SU-DHL-6 (cell line): Measurements from ENCODE around the gene SLC2A8.

ENCODE experiments used
- H2AFZ ChIP-seq: fragments of 200-600 bp; sonication (generic); 2 replicates; pipeline ENCODE4 v1.6.1; 2014; ENCODE audit warnings: low read depth, mild to moderate bottlenecking, moderate library complexity, mixed read lengths, antibody characterized with exemption, low read length; ENCODE audit not compliant: severe bottlenecking
- H3F3A ChIP-seq: fragments of 200-600 bp; shearing (Covaris generic); 2 replicates; pipeline ENCODE4 v1.6.0; 2016; ENCODE audit warnings: antibody characterized with exemption, mild to moderate bottlenecking; ENCODE audit not compliant: insufficient read depth
- H3K27ac ChIP-seq: fragments of 200-600 bp; sonication (generic); 2 replicates; pipeline ENCODE4 v1.5.1; 2016; ENCODE audit warnings: low read depth, mild to moderate bottlenecking, low read length, moderate library complexity, mixed read lengths
- H3K27me3 ChIP-seq: fragments of 200-600 bp; sonication (generic), shearing (Covaris generic); 2 replicates; pipeline ENCODE4 v1.6.0; 2014; ENCODE audit warnings: mild to moderate bottlenecking, low read length
- H3K36me3 ChIP-seq: fragments of 200-600 bp; sonication (generic); 2 replicates; pipeline ENCODE4 v1.6.1; 2014; ENCODE audit warnings: mild to moderate bottlenecking, low read length, mixed read lengths
- H3K4me2 ChIP-seq: fragments of 300-600, 200-600 bp; shearing (Covaris generic), sonication (generic); 2 replicates; pipeline ENCODE4 v1.6.0; 2014; ENCODE audit warnings: low read length, low read depth, mild to moderate bottlenecking; ENCODE audit not compliant: poor library complexity, severe bottlenecking
- H3K4me3 ChIP-seq: fragments of 200-600 bp; sonication (generic); 2 replicates; pipeline ENCODE4 v1.5.1; 2014; ENCODE audit warnings: antibody characterized with exemption, low read length, mild to moderate bottlenecking, mixed read lengths; ENCODE audit not compliant: insufficient read depth, poor library complexity, severe bottlenecking
- H3K79me2 ChIP-seq: fragments of 200-600 bp; sonication (generic); 2 replicates; pipeline ENCODE4 v1.6.1; 2014; ENCODE audit warnings: mild to moderate bottlenecking, low read length, moderate library complexity; ENCODE audit not compliant: insufficient read depth
- H3K9ac ChIP-seq: fragments of 200-600 bp; sonication (generic); 2 replicates; pipeline ENCODE4 v1.7.0; 2014; ENCODE audit warnings: mild to moderate bottlenecking, low read length
- H3K9me2 ChIP-seq: fragments of 200-600 bp; sonication (generic); replicated peaks from 2 replicates; pipeline ENCODE4 v1.6.1; 2014; ENCODE audit warnings: low read length; ENCODE audit not compliant: insufficient read depth
- H3K9me3 ChIP-seq: fragments of 200-600 bp; sonication (generic); 2 replicates; pipeline ENCODE4 v1.6.1; 2014; ENCODE audit warnings: low read length, mixed read lengths; ENCODE audit not compliant: insufficient read depth
- H4K20me1 ChIP-seq: fragments of 200-600 bp; sonication (generic); 2 replicates; pipeline ENCODE4 v1.6.1; 2014; ENCODE audit warnings: low read depth, mild to moderate bottlenecking, antibody characterized with exemption, low read length, moderate library complexity, mixed read lengths
- CTCF ChIP-seq: fragments of 200-600 bp; sonication (generic); IDR thresholded peaks from one replicate; pipeline ENCODE4 v1.5.1; 2017; ENCODE audit warnings: antibody characterized with exemption, mild to moderate bottlenecking, low read length, moderate library complexity; ENCODE audit not compliant: insufficient read depth, poor library complexity, severe bottlenecking
- EZH2phosphoT487 ChIP-seq: fragments of 200-600 bp; sonication (generic), shearing (Covaris generic); conservative IDR thresholded peaks from 2 replicates; pipeline ENCODE4 v1.6.1; 2018; ENCODE audit warnings: mild to moderate bottlenecking, antibody characterized with exemption, low read length, moderate library complexity, mixed read lengths

SLC2A8 gene

GRCh38 chr9:127450243-127450760 is 53.3 kb downstream of the SLC2A8 start:
- Histone ChIP-seq H4K20me1 (peaks cover 11% of the 10 kb centered on the region; the same call in 1 of the 2 replicates), H3K79me2 (peaks cover 25% of the 10 kb centered on the region), H3K27ac (peak overlapping the region; percentile 91), H3F3A (peaks cover 55% of the 10 kb centered on the region), H3K9me3 (no peaks in the 10 kb centered on the region), H3K36me3 (peaks cover 38% of the 10 kb centered on the region), H3K4me2 (peak overlapping the region; percentile 79), H2AFZ (no peak overlapping the region), H3K27me3 (no peaks in the 10 kb centered on the region), H3K9me2 (no peaks in the 10 kb centered on the region), H3K9ac (peak overlapping the region; percentile 97), H3K4me3 (peak overlapping the region; percentile 63)
- TF ChIP-seq EZH2phosphoT487 = no peak
- no peak for TF ChIP-seq CTCF

DNA sequence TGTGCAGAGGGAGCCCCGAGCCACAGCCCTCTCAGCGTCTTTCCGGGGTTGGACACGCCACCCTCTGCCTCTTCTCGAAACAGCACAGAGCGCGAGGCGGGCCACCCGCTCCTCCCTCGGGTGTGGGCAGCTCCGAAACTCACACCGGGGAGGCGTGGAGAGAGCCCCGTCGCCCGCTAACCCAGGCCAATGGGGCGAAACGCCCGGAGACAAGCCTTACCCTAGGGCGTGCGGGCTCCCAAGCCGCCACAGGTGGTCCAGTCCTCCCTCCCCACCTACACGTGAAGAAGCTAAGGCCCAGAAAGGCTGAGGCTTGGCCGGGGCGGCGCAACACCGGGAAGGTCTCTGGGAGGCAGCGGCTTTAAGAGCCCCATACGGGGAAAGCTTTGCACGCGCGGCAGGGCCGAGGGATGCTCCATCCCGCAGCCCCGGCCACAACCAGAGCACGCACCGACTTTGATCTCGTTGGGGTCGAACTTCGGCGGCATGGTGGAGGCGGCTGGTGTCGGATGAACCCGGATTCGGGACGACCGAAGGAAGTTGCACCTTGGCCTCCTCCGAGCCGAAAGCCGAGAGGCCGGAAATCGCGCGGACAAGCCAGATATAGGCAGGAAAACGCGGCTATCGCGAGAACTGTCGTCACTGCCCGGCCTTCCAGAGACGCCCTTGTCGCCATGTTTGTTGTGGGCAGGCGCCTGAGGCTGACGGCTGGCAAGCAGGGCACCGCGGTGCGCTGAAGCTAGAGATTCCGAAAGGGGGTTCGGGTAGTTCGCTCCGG is 54.0 kb downstream of the SLC2A8 start, which contains the start of the genes LRSAM1 and RPL12:
TSS of gene LRSAM1 (plus strand) at position 681 of the 778 bp plus-strand sequence. CDS start 3,018 bp downstream, outside the sequence.
TSS of gene RPL12 (minus strand) at position 577 of the 778 bp plus-strand sequence. CDS start at position 488, 89 bp downstream.
- H3K9me3 ChIP-seq = no peaks in the 10 kb centered on the region
- peaks cover 11% of the 10 kb centered on the region; the same call in 1 of the 2 replicates for H4K20me1 ChIP-seq
- H3K79me2 ChIP-seq = peaks cover 25% of the 10 kb centered on the region
- peak within 1 kb of the TSS; percentile 91 for H3K27ac ChIP-seq
- TF ChIP-seq EZH2phosphoT487 = no peak
- no peak for TF ChIP-seq CTCF
- peak within 1 kb of the TSS; percentile 79 for H3K4me2 ChIP-seq
- H3K9me2 ChIP-seq = no peaks in the 10 kb centered on the region
- peaks cover 48% of the 10 kb centered on the region for H3F3A ChIP-seq
- H2AFZ ChIP-seq = peak within 1 kb of the TSS; percentile 37
- no peaks in the 10 kb centered on the region for H3K27me3 ChIP-seq
- peaks cover 38% of the 10 kb centered on the region for H3K36me3 ChIP-seq
- peak within 1 kb of the TSS; percentile 97 for H3K9ac ChIP-seq
- peak within 1 kb of the TSS; percentile 63 for H3K4me3 ChIP-seq

DNA sequence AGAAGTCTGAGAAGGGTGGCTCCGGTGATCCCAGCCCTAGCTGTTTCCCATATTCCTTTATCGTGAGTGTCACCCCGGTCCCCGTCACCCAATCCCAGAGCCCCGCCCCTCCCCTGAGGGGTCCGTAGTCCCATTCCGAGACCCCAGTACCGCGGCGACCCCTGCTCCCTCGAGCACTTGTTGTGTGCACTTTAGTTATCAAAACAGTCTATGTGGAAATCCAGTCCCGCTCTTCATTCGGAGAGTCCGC is 54.6 kb downstream of the SLC2A8 start:
- Histone ChIP-seq H2AFZ (peak overlapping the region; percentile 37), H3K36me3 (peaks cover 36% of the 10 kb centered on the region), H3K27me3 (no peaks in the 10 kb centered on the region), H3K27ac (peak overlapping the region; percentile 91), H3K4me2 (peak overlapping the region; percentile 79), H3F3A (peaks cover 43% of the 10 kb centered on the region), H3K9ac (peak overlapping the region; percentile 97), H4K20me1 (peaks cover 11% of the 10 kb centered on the region; the same call in 1 of the 2 replicates), H3K4me3 (peak overlapping the region; percentile 63), H3K79me2 (peaks cover 25% of the 10 kb centered on the region), H3K9me3 (no peaks in the 10 kb centered on the region), H3K9me2 (no peaks in the 10 kb centered on the region)
- TF ChIP-seq EZH2phosphoT487 (no peak), CTCF (no peak)
